Measurements from ENCODE around the gene PARD3.

Gene PARD3

GRCh38 chr10:34618611-34619010 is 196.5 kb downstream of the PARD3 start:
- DNase-seq (ENCODE audit: low spot score), result no peak

- no peak for DNase-seq (ENCODE audit: low spot score)
These were observed 199.3 kb downstream of the PARD3 start for GRCh38 chr10:34615770-34616169.

- DNase-seq (ENCODE audit: low spot score), result no peak
These were observed 201.6 kb downstream of the PARD3 start for GRCh38 chr10:34613491-34613890.

- no peak for DNase-seq (ENCODE audit: low spot score)
These were observed 202.2 kb downstream of the PARD3 start for GRCh38 chr10:34612938-34613337.

- DNase-seq (ENCODE audit: low spot score), result no peak
These were observed 202.7 kb downstream of the PARD3 start for GRCh38 chr10:34612446-34612845.

- no peak for DNase-seq (ENCODE audit: low spot score)
These were observed 205.7 kb downstream of the PARD3 start for GRCh38 chr10:34609287-34609940.

GRCh38 chr10:34607894-34608293 is 207.2 kb downstream of the PARD3 start:
- DNase-seq (ENCODE audit: low spot score), result no peak

GRCh38 chr10:34606890-34607289 is 208.2 kb downstream of the PARD3 start:
- no peak for DNase-seq (ENCODE audit: low spot score)

- no peak for DNase-seq (ENCODE audit: low spot score)
These were observed 212.6 kb downstream of the PARD3 start for GRCh38 chr10:34602478-34602877.

GRCh38 chr10:34601691-34602090 is 213.4 kb downstream of the PARD3 start:
- DNase-seq (ENCODE audit: low spot score), result no peak

GRCh38 chr10:34599026-34599795 is 215.9 kb downstream of the PARD3 start:
- DNase-seq (ENCODE audit: low spot score), result no peak

GRCh38 chr10:34596351-34596750 is 218.7 kb downstream of the PARD3 start:
- DNase-seq (ENCODE audit: low spot score), result no peak

GRCh38 chr10:34593930-34594329 is 221.2 kb downstream of the PARD3 start:
- no peak for DNase-seq (ENCODE audit: low spot score)

- no peak for DNase-seq (ENCODE audit: low spot score)
These were observed 221.7 kb downstream of the PARD3 start for GRCh38 chr10:34593374-34593890.

GRCh38 chr10:34590793-34591192 is 224.3 kb downstream of the PARD3 start:
- no peak for DNase-seq (ENCODE audit: low spot score)

GRCh38 chr10:34589275-34589674 is 225.8 kb downstream of the PARD3 start:
- DNase-seq (ENCODE audit: low spot score), result no peak

GRCh38 chr10:34587680-34588019 is 227.4 kb downstream of the PARD3 start:
- DNase-seq (ENCODE audit: low spot score), result no peak

GRCh38 chr10:34587002-34587679 is 228.0 kb downstream of the PARD3 start:
- DNase-seq (ENCODE audit: low spot score), result no peak

GRCh38 chr10:34585422-34586112 is 229.5 kb downstream of the PARD3 start:
- DNase-seq (ENCODE audit: low spot score), result no peak

- no peak for DNase-seq (ENCODE audit: low spot score)
These were observed 230.9 kb downstream of the PARD3 start for GRCh38 chr10:34584164-34584563.

- DNase-seq (ENCODE audit: low spot score), result no peak
These were observed 233.1 kb downstream of the PARD3 start for GRCh38 chr10:34581801-34582532.

- no peak for DNase-seq (ENCODE audit: low spot score)
These were observed 234.5 kb downstream of the PARD3 start for GRCh38 chr10:34580643-34581042.

Measured in pons (tissue), 1 donor.